Stomach (tissue), 9 donors: ENCODE data around the gene PDZD11. TPM values are rescaled to one million over a fixed set of nuclear protein-coding genes. Genes with fewer than 3 reads are reported as not detected.
"Not testable (repeated sequence)": the region's sequence is repeated elsewhere in the genome, so short reads cannot be mapped to it uniquely, and the experiment has no call there.

Experiments used
- DNase-seq, 2 donors: peaks; one replicate each; pipeline versions ENCODE4 v3.0.0 to v3.0.0-alpha.2; 2013 to 2019
- H3K27ac ChIP-seq, 5 donors: fragments of 200-600 bp in 4 of 5; sonication (generic) in 4 of 5; one replicate each; pipeline ENCODE4 v1.5.1; 2013 to 2019; ENCODE audit warnings: mild to moderate bottlenecking in 1 of 5, moderate library complexity in 1 of 5
- H3K27me3 ChIP-seq, 3 donors: fragments of 200-600 bp; sonication (generic); one replicate each; pipeline ENCODE4 v1.5.1; 2017 to 2019; ENCODE audit warnings: mixed run types in 1 of 3
- H3K36me3 ChIP-seq, 4 donors: fragments of 200-600 bp; sonication (generic); 1 replicate in 3 of 4; 2 replicates in 1 of 4; pipeline ENCODE4 v1.5.1; 2016 to 2019
- H3K4me1 ChIP-seq, 4 donors: fragments of 200-600 bp; sonication (generic); one replicate each; pipeline ENCODE4 v1.5.1; 2016 to 2019
- H3K4me3 ChIP-seq, 4 donors: fragments of 200-600 bp; sonication (generic) in 3 of 4; one replicate each; pipeline ENCODE4 v1.5.1; 2016 to 2019; ENCODE audit warnings: mild to moderate bottlenecking in 1 of 4
- H3K9me3 ChIP-seq, 4 donors: fragments of 200-600 bp; sonication (generic); one replicate each; pipeline ENCODE4 v1.5.1; 2016 to 2019
- EP300 ChIP-seq: sonication (generic); formaldehyde crosslinking; IDR thresholded peaks from one replicate; pipeline ENCODE4 v1.6.1; 2017; ENCODE audit warnings: antibody characterized with exemption
- POLR2A ChIP-seq, 4 donors: fragments of 450-650 bp; IDR thresholded peaks; one replicate each; pipeline ENCODE4 v1.6.1; 2016; ENCODE audit warnings: antibody characterized with exemption in 4 of 4, control low read depth in 2 of 4, mild to moderate bottlenecking in 1 of 4, moderate library complexity in 1 of 4
- POLR2AphosphoS5 ChIP-seq, 3 donors: sonication (generic); formaldehyde crosslinking; IDR thresholded peaks; one replicate each; pipeline ENCODE4 v1.6.1; 2016; ENCODE audit warnings: antibody characterized with exemption in 3 of 3
- WGBS, 5 donors: extraction: QIAGEN DNeasy Blood & Tissue Kit in 3 of 5; methylation state at CpG; one replicate each; pipeline versions ENCODE4 v1.1.5 to v1.1.7; 2013 to 2018; 5-methylcytosine and 5-hydroxymethylcytosine counted together
- intact Hi-C: fragments of 100-400 bp; cut with DNase I; formaldehyde crosslinking; loops from one replicate; pipeline ENCODE4 v1.15.1; 2023; ENCODE audit warnings: low total_unique reads
- polyA plus RNA-seq, 3 donors: library from polyadenylated mRNA; stranded (reverse); fragments of 200-250 nt; gene quantifications; one replicate each; pipeline ENCODE4 v1.2.3, GENCODE V29; 2013
- total RNA-seq, 5 donors: library from RNA; depleted of rRNA; stranded (reverse); fragments of >200 nt; gene quantifications; one replicate each; pipeline versions ENCODE4 v1.1.0 to v1.2.3, GENCODE V29; 2014 to 2016
- TF ChIP-seq, protein P1 (sequence below), 7 experiments: fragments of 450-650 bp in 4 of 7; fragments of 200-600 bp in 3 of 7; sonication (generic) in 3 of 7; IDR thresholded peaks; one replicate each; pipeline ENCODE4 v1.5.1; 2016 to 2019; ENCODE audit warnings: antibody characterized with exemption in 7 of 7, control low read depth in 2 of 7, mild to moderate bottlenecking in 1 of 7
- donor health status: healthy with polysubstance abuse.
- donor health status: Bipolar disorder and iron deficiency.
- donor health status: healthy.

Gene PDZD11
- total and polyA plus RNA-seq, 8 donors: 2.3 to 172 (median 40.6) TPM

DNA sequence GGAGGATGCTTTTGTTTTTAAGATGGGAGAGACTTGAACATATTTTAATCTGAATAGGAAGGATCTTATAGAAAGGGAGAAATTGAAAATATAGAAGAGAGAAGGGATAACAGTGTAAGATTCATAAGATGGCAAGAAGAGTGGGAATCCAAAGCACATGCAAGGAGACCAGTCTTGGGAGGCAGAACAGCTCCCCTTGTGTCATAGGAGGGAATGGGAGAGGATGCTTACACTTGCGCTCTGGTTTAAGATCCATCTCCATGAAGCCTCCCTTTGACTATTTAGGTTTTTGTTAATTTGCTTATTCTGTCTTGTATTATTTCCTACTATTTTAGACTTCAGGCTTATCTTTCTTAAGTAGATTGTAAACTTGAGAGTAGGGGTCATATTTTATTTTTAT, 42.9 kb upstream of the PDZD11 start:
- no peaks in the 10 kb centered on the region for H3K36me3 ChIP-seq
- no peak overlapping the region for H3K4me3 ChIP-seq
- H3K9me3 ChIP-seq: no peaks in the 10 kb centered on the region
- H3K4me1 ChIP-seq: no peaks in the 10 kb centered on the region
- no peaks in the 10 kb centered on the region for H3K27me3 ChIP-seq
- TF ChIP-seq EP300 (no peak), POLR2AphosphoS5 (IDR thresholded peaks at IDR 0.05) (no peak), POLR2A (IDR thresholded peaks at IDR 0.05) (no peak)
- TF ChIP-seq, protein P1, sequence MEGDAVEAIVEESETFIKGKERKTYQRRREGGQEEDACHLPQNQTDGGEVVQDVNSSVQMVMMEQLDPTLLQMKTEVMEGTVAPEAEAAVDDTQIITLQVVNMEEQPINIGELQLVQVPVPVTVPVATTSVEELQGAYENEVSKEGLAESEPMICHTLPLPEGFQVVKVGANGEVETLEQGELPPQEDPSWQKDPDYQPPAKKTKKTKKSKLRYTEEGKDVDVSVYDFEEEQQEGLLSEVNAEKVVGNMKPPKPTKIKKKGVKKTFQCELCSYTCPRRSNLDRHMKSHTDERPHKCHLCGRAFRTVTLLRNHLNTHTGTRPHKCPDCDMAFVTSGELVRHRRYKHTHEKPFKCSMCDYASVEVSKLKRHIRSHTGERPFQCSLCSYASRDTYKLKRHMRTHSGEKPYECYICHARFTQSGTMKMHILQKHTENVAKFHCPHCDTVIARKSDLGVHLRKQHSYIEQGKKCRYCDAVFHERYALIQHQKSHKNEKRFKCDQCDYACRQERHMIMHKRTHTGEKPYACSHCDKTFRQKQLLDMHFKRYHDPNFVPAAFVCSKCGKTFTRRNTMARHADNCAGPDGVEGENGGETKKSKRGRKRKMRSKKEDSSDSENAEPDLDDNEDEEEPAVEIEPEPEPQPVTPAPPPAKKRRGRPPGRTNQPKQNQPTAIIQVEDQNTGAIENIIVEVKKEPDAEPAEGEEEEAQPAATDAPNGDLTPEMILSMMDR (IDR thresholded peaks at IDR 0.05): no peak
- no peak for DNase-seq
- WGBS, 5 donors: 89 to 100% (median 100%) methylated on average over 1 of the region's 1 CpG
- no peak overlapping the region for H3K27ac ChIP-seq
- intact Hi-C loops: no loop called here

DNA sequence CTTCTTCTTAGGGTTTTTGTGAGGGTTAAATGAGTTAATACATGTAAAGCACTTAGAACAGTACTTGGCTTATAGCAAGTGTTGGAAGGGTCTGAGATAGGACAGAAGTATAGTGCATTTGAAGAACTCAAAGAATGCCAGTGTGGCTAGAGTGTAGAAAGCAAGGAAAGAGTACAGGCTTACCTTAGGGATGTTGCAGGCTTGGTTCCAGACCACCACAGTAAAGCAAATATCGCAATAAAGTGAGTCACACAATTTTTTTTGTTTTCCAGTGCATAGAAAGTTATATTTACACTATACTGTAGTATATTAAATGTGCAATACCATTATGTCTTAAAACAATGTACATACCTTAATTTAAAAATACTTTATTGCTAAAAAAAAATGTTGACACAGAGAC, 41.4 kb upstream of the PDZD11 start:
- no peaks in the 10 kb centered on the region for H3K36me3 ChIP-seq
- no peak overlapping the region for H3K4me3 ChIP-seq
- H3K27me3 ChIP-seq: no peaks in the 10 kb centered on the region
- intact Hi-C loops: no loop called here
- DNase-seq: no peak
- no peak overlapping the region for H3K27ac ChIP-seq
- no peaks in the 10 kb centered on the region for H3K4me1 ChIP-seq
- no peak for TF ChIP-seq POLR2A (IDR thresholded peaks at IDR 0.05)
- no peak for TF ChIP-seq EP300
- TF ChIP-seq POLR2AphosphoS5 (IDR thresholded peaks at IDR 0.05): no peak
- TF ChIP-seq, protein P1 (IDR thresholded peaks at IDR 0.05): no peak
- WGBS, 5 donors: 42 to 100% (median 91%) methylated on average over 1 of the region's 1 CpG
- no peaks in the 10 kb centered on the region for H3K9me3 ChIP-seq

DNA sequence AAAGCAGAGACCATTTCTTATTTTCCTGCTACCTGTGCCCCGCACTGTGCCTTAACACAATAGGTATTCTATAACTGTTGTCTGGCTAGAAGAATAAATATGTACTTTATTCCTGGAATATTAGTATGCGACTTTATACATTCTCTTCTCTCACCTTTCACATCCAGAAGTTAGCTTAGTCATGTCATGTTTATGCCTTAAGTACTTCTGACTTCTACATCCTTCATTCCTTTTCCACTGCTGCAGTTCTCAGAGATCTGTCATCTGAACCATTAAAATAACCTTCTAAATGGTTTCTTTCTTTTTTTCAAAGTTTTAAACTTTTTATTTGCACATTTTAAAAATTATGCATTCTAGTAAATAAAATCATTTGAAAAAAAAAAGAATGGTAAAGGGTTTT, 34.6 kb upstream of the PDZD11 start:
- WGBS, 5 donors: 73 to 88% (median 83%) methylated on average over 2 of the region's 2 CpGs

DNA sequence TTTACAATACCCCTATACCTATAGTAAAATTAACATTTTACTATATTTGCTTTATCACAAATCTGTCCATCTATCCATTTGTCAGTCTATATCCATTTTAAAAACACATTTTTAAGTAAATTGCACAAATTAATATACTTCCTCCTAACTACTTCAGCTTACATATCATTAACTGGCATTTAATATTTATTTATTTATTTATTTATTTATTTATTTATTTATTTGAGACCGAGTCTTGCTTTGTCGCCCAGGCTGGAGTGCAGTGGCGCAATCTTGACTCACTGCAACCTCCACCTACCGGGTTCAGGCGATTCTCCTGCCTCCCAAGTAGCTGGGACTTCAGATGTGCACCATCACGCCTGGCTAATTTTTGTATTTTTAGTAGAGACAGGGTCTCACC, 33.9 kb upstream of the PDZD11 start:
- not testable (repeated sequence) for H3K4me3 ChIP-seq, H3K36me3 ChIP-seq

More for the DNA sequence above, 34.6 kb upstream of the PDZD11 start:
- intact Hi-C loops: no loop called here
- Histone ChIP-seq H3K36me3 (no peaks in the 10 kb centered on the region), H3K27me3 (peaks cover 0 to 3% (median 0%) of the 10 kb centered on the region in 3 donors), H3K4me1 (no peaks in the 10 kb centered on the region), H3K27ac (no peak overlapping the region), H3K4me3 (no peak overlapping the region), H3K9me3 (no peaks in the 10 kb centered on the region)
- no peak for TF ChIP-seq POLR2AphosphoS5 (IDR thresholded peaks at IDR 0.05)
- TF ChIP-seq, protein P1 (IDR thresholded peaks at IDR 0.05): no peak
- no peak for TF ChIP-seq EP300
- TF ChIP-seq POLR2A (IDR thresholded peaks at IDR 0.05): no peak
- no peak for DNase-seq

DNA sequence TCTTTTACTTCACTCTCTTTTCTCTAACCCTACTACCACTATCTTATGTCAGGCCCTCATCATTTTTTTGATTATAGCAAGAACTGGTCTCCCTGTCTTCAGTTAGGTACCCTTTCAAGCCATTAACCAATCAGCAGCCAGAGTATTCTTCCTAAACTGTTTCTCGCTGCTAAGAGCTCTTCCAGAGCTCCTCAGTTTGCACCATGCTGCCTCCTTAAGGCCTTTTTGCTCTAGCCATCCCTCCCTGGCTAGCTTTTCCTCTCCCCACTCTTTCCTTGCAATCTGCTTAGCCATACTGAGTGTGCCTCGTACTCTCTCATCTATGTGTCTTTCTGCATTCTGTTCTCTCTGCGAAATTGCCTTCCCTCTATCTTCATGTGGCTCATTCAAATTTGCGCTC, 33.1 kb upstream of the PDZD11 start:
- H3K4me1 ChIP-seq: no peaks in the 10 kb centered on the region
- 75 to 98% (median 94%) methylated on average over 4 of the region's 4 CpGs for WGBS, 5 donors
- TF ChIP-seq, protein P1 (IDR thresholded peaks at IDR 0.05): no peak
- no peak for TF ChIP-seq EP300
- TF ChIP-seq POLR2A (IDR thresholded peaks at IDR 0.05): no peak
- TF ChIP-seq POLR2AphosphoS5 (IDR thresholded peaks at IDR 0.05): no peak
- H3K9me3 ChIP-seq: no peaks in the 10 kb centered on the region
- no peak overlapping the region for H3K4me3 ChIP-seq
- no peak for DNase-seq
- H3K27me3 ChIP-seq: peaks cover 0 to 3% (median 0%) of the 10 kb centered on the region in 3 donors
- intact Hi-C loops: no loop called here
- no peaks in the 10 kb centered on the region for H3K36me3 ChIP-seq
- H3K27ac ChIP-seq: no peak overlapping the region

More for the DNA sequence above, 33.9 kb upstream of the PDZD11 start:
- H3K9me3 ChIP-seq, DNase-seq, intact Hi-C loops, H3K27me3 ChIP-seq, H3K27ac ChIP-seq, H3K4me1 ChIP-seq: not testable (repeated sequence)
- WGBS, 5 donors: 86 to 100% (median 98%) methylated on average over 6 of the region's 6 CpGs
